GM12872 (cell line): Measurements from ENCODE around the gene HIPK2.

ENCODE experiments used
- TF ChIP-seq, protein P1 (sequence below): IDR thresholded peaks from 3 replicates; pipeline ENCODE4 v1.5.1; 2011; ENCODE audit warnings: low read depth, mild to moderate bottlenecking, low read length, moderate library complexity; ENCODE audit not compliant: insufficient read depth

The HIPK2 gene

DNA sequence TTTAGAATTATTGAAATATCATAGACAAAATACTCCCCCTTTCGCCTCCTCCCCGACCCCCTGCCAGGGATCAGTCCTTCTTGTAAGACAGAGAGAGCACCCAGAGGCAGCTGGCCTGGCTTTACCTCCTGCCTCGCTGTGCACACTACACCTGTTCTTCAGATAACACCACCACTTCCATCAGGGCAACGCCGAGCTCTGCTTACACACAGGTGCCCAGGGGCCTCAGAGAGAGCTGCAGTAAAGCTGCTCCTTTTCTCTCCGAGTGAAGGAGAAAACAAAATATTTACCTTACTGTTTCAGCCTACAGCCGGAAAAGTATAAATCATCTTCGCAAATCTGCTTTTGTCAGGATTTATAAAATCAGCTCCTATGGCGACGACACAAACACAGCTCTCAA, 80.7 kb downstream of the HIPK2 start:
- TF ChIP-seq, protein P1, sequence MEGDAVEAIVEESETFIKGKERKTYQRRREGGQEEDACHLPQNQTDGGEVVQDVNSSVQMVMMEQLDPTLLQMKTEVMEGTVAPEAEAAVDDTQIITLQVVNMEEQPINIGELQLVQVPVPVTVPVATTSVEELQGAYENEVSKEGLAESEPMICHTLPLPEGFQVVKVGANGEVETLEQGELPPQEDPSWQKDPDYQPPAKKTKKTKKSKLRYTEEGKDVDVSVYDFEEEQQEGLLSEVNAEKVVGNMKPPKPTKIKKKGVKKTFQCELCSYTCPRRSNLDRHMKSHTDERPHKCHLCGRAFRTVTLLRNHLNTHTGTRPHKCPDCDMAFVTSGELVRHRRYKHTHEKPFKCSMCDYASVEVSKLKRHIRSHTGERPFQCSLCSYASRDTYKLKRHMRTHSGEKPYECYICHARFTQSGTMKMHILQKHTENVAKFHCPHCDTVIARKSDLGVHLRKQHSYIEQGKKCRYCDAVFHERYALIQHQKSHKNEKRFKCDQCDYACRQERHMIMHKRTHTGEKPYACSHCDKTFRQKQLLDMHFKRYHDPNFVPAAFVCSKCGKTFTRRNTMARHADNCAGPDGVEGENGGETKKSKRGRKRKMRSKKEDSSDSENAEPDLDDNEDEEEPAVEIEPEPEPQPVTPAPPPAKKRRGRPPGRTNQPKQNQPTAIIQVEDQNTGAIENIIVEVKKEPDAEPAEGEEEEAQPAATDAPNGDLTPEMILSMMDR = no peak

DNA sequence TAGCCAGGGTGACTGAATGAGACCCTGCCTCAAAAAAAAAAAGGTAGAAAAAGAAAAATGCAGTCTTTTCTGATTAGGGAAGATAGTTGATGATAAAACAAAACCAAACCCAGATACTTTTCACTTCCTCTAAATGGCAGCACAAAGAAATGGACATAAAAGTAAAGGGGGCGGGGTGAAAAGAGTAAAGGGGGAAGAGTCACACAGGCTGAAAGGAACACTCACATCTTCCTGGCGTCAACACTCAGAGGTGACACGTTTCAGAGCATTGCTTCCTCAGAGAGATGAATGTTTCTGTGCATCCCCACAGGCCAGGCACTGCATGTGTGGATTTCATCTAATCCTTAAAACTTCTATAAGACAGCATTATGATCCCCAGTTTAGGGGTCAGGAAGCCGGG, 81.2 kb downstream of the HIPK2 start:
- TF ChIP-seq, protein P1 = no peak

- TF ChIP-seq, protein P1 = no peak
Observed at GRCh38 chr7:139695588-139695987, 82.2 kb downstream of the HIPK2 start.

GRCh38 chr7:139695051-139695450, 82.7 kb downstream of the HIPK2 start:
- TF ChIP-seq, protein P1 = no peak

DNA sequence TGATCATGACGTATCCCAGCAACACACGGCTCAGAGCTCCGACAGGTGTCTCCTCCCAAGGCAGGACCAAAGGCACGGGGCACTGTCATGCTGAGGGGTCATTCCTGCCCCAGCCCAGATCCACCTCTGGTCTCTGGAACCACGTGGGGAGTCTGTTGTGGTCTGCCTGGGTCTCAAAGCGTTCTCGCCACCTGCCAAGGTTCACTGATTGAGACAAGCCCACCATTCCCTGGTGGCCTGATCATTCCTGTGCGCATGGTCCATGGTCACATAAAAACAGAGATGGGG, 83.5 kb downstream of the HIPK2 start:
- TF ChIP-seq, protein P1 = no peak

DNA sequence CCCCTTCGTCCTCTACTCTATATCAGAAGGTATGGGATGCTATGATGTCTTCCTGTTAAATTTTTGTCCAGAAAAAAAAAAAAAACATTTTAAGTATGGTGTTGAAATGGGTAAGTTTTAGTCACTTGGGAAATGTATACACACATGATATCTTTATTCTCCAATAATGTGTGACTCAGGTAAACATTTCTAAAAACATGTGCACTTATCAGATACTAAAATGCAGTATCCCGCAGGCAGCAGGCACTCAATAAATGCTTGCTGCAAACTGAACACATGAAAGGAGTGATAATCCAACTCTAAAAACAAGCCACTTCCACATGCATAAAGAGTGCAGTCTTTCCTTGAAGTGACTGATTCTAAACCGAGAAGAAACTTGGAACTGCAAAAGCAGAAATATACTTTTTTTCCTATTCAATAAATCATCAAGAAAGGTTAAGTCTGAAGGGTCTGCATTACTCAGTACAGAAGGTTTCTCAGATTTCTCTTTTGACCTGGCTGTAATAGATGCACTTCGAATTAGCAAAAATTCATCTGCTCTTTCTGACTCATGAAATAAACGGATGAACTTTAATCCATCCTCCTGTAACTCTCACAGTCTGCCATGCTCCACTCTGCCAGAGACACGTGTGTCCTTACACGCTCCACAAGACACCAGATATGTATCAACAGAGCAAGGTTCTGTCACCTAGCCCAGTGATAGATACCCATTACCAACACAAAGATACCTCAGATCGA, 84.0 kb downstream of the HIPK2 start:
- TF ChIP-seq, protein P1 = no peak

GRCh38 chr7:139692723-139693122, 85.1 kb downstream of the HIPK2 start:
- TF ChIP-seq, protein P1 = no peak
